ENCODE results near the gene VWC2L. TPM values are rescaled to one million over a fixed set of nuclear protein-coding genes. Genes with fewer than 3 reads are reported as not detected.

The VWC2L gene
- total RNA-seq, 2 donors from 2014 or later, result not detected

DNA sequence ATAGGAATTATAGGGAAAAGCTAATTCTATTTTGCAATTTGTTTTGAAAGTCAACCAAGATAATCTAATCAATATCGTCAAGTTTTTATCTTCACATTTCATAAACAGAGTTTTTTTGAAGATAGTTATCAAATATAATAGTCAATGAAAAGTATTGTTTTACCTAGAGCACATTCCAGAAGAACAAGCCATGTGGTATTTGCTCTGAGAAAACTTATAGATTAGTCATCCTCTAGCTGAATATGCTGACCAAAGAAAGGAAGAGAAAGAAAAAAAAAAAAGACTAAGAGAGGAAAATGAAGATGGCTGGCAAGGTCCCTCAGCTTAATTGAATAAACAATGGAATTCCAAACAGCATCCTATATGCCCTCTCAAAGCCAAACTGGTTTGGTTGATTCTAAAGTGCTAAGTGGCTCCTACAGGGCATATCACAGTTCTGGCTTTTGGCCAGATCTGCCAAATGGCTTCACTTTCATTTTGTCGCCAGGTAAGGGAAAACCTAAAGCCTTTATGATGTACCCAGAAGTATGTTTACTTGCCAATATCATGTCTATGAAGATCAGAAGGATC, 132.6 kb downstream of the VWC2L start:
- DNase-seq, result no peak
- intact Hi-C loops (cut with DNase I), result no loop called here
- Histone ChIP-seq H3K4me3 (no peak overlapping the region), H3K27me3 (no peaks in the 10 kb centered on the region), H3K36me3 (no peaks in the 10 kb centered on the region), H3K4me1 (no peaks in the 10 kb centered on the region), H3K9me3 (no peaks in the 10 kb centered on the region), H3K9ac (ENCODE audit: low read depth in 2 of 2, low read length in 2 of 2) (no peak overlapping the region), H3K27ac (no peak overlapping the region)
- TF ChIP-seq, protein P1, sequence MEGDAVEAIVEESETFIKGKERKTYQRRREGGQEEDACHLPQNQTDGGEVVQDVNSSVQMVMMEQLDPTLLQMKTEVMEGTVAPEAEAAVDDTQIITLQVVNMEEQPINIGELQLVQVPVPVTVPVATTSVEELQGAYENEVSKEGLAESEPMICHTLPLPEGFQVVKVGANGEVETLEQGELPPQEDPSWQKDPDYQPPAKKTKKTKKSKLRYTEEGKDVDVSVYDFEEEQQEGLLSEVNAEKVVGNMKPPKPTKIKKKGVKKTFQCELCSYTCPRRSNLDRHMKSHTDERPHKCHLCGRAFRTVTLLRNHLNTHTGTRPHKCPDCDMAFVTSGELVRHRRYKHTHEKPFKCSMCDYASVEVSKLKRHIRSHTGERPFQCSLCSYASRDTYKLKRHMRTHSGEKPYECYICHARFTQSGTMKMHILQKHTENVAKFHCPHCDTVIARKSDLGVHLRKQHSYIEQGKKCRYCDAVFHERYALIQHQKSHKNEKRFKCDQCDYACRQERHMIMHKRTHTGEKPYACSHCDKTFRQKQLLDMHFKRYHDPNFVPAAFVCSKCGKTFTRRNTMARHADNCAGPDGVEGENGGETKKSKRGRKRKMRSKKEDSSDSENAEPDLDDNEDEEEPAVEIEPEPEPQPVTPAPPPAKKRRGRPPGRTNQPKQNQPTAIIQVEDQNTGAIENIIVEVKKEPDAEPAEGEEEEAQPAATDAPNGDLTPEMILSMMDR (IDR thresholded peaks at IDR 0.05), result no peak

DNA sequence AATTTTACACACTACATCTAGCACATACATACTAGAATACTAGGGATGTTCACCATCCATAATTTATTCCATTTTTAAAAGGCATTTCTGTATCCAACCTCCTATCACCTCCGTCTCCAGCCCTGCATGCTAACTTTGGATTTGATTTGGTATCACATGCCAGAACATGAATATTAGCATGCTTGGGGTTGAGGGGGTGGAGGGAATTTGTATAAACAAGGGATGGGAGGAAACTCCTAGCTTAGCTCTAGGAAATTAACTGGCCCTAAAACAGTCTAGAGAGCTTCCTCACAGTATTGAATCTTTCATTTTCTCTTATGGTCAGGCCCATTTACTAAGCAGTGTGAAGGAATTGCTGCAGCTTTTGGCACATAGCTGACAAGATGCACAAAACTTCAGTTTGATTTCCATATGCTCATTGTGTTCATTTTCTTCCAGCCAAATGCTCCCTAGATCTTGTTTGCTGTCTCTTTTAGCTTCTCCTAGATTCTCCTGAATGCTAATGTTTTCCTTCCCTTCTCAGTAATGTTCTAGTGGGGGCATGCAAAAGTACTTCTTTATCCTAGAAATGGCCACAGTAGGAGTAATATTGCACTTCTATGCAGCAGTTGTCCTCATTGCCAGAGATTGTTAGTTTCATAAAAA, 135.2 kb downstream of the VWC2L start:
- Histone ChIP-seq H3K4me1 (no peaks in the 10 kb centered on the region), H3K9me3 (no peaks in the 10 kb centered on the region), H3K9ac (ENCODE audit: low read depth in 2 of 2, low read length in 2 of 2) (no peak overlapping the region), H3K27ac (no peak overlapping the region), H3K4me3 (no peak overlapping the region), H3K27me3 (no peaks in the 10 kb centered on the region), H3K36me3 (no peaks in the 10 kb centered on the region)
- TF ChIP-seq, protein P1 (IDR thresholded peaks at IDR 0.05), result no peak
- no peak for DNase-seq
- intact Hi-C loops (cut with DNase I), result no loop called here

DNA sequence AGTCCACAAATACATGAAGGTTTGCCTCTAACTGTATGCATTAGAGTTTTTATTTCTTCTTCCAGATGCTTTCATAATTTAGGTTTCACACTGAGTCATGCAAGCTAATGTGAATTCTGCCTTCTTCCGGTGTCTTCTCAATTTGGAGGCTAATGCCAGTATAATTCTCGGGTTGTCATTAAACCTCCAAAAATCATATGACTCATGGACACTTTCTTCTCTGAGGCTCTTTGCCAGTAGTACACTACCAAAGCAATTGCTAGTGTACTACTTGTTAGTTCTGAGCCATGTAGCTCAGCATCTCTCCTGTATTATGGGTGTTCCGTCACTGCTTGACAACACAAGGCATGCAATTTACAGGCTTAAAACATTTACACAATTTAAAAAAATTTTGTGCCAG, 137.1 kb downstream of the VWC2L start:
- Histone ChIP-seq H3K4me3 (no peak overlapping the region), H3K4me1 (no peaks in the 10 kb centered on the region), H3K36me3 (no peaks in the 10 kb centered on the region), H3K27ac (no peak overlapping the region), H3K9me3 (no peaks in the 10 kb centered on the region), H3K9ac (ENCODE audit: low read depth in 2 of 2, low read length in 2 of 2) (no peak overlapping the region), H3K27me3 (no peaks in the 10 kb centered on the region)
- DNase-seq, result no peak
- intact Hi-C loops (cut with DNase I), result no loop called here
- TF ChIP-seq, protein P1 (IDR thresholded peaks at IDR 0.05), result no peak

DNA sequence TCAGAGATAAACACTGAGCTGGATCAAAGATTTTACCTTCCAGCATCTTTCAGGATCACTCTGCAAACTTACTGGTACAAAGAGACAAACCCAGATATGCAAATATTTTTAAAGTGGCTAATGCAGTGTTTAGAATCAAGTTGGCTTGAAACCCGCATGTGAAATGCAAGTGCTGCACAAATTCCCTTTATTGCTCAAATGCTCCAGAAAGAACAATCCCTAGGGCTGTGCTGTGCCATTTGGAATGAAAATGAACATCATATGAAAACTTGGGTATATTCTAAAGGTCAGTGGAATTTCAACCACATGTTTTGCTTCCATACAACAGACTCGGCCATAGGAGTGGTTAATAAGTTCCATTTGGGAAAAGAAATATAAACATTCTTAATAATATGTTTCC, 139.1 kb downstream of the VWC2L start:
- DNase-seq, result no peak
- TF ChIP-seq, protein P1 (IDR thresholded peaks at IDR 0.05), result no peak
- no peaks in the 10 kb centered on the region for H3K27me3 ChIP-seq
- intact Hi-C loops (cut with DNase I), result no loop called here
- no peak overlapping the region for H3K27ac ChIP-seq
- H3K9ac ChIP-seq (ENCODE audit: low read depth in 2 of 2, low read length in 2 of 2), result no peak overlapping the region
- no peaks in the 10 kb centered on the region for H3K36me3 ChIP-seq
- no peaks in the 10 kb centered on the region for H3K9me3 ChIP-seq
- H3K4me1 ChIP-seq, result no peaks in the 10 kb centered on the region
- H3K4me3 ChIP-seq, result no peak overlapping the region

DNA sequence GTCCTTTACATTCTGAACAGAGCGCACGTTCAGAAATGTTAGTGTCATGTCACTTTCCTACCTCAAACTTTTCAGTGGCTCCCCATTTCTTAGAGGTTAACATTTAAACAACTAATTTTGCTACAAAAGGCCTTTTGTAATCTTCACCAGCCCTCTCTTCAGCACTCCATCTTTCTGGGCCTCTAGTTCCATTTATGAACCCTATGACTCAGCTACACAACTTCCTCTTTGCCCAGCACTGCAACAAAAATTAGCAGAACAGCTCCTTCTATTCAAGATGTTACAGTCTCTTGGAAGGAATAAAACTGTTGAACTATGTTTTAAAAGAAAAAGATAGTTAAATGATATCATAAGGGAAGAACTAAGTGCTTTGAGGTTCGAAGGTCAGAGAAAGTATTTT, 139.9 kb downstream of the VWC2L start:
- no peak for DNase-seq
- TF ChIP-seq, protein P1 (IDR thresholded peaks at IDR 0.05), result no peak
- no peaks in the 10 kb centered on the region for H3K27me3 ChIP-seq
- no peaks in the 10 kb centered on the region for H3K36me3 ChIP-seq
- no peak overlapping the region for H3K9ac ChIP-seq (ENCODE audit: low read depth in 2 of 2, low read length in 2 of 2)
- no peaks in the 10 kb centered on the region for H3K4me1 ChIP-seq
- no peak overlapping the region for H3K4me3 ChIP-seq
- intact Hi-C loops (cut with DNase I), result no loop called here
- no peak overlapping the region for H3K27ac ChIP-seq
- no peaks in the 10 kb centered on the region for H3K9me3 ChIP-seq
